Tibial artery (tissue), 4 donors: Measurements from ENCODE around the gene LPAR4.
"Not testable (repeated sequence)": the region's sequence is repeated elsewhere in the genome, so short reads cannot be mapped to it uniquely, and the experiment has no call there.

ENCODE experiments used
- DNase-seq, 2 donors: peaks; one replicate each; pipeline ENCODE4 v3.0.0-alpha.2; 2019
- H3K27ac ChIP-seq, 2 donors: fragments of 200-600 bp; sonication (generic) in 1 of 2; 1 replicate in 1 of 2; 2 replicates in 1 of 2; pipeline ENCODE4 v1.5.1; 2018 to 2019; ENCODE audit warnings: mild to moderate bottlenecking in 1 of 2
- H3K27me3 ChIP-seq, 2 donors: fragments of 200-600 bp; sonication (generic) in 1 of 2; one replicate each; pipeline versions ENCODE4 v1.5.1 to v1.6.0; 2016 to 2019
- H3K36me3 ChIP-seq, 3 donors: fragments of 200-600 bp; sonication (generic) in 2 of 3; one replicate each; pipeline ENCODE4 v1.5.1; 2016 to 2019; ENCODE audit warnings: mild to moderate bottlenecking in 2 of 3
- H3K4me1 ChIP-seq, 4 donors: fragments of 200-600 bp; sonication (generic) in 2 of 4; 1 replicate in 3 of 4; 2 replicates in 1 of 4; pipeline ENCODE4 v1.5.1; 2016 to 2019
- H3K4me3 ChIP-seq, 2 donors: fragments of 200-600 bp; sonication (generic) in 1 of 2; 1 replicate in 1 of 2; 2 replicates in 1 of 2; pipeline ENCODE4 v1.5.1; 2018 to 2019; ENCODE audit warnings: mild to moderate bottlenecking in 2 of 2
- H3K9me3 ChIP-seq, 3 donors: fragments of 200-600 bp; sonication (generic) in 1 of 3; one replicate each; pipeline ENCODE4 v1.5.1; 2016 to 2019
- CTCF ChIP-seq, 2 experiments: fragments of 200-600 bp in 1 of 2; fragments of 450-650 bp in 1 of 2; IDR thresholded peaks; one replicate each; pipeline ENCODE4 v1.5.1; 2017 to 2019; ENCODE audit warnings: antibody characterized with exemption in 2 of 2, mild to moderate bottlenecking in 1 of 2, moderate library complexity in 1 of 2
- intact Hi-C: fragments of 100-400 bp; cut with DNase I; formaldehyde crosslinking; loops from one replicate; pipeline ENCODE4 v1.15.0; 2023; ENCODE audit warnings: low total_unique reads

LPAR4 gene

DNA sequence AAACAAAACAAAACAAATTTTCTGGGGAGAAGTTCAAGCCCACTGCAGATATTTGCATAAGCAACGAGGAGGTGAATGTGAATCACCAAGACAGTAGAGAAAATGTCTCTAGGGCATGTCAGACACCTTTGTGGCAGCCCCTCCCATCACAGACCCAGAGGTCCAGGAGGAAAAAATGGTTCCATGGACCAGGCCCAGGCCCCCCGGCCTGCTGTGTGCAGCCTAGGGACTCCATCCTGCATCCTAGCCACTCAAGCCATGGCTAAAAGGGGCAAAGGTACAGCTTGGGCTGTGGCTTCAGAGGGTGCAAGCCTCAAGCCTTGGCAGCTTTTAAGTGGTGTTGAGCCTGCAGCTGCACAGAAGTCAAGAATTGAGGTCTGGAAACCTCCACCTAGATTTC, 54.0 kb downstream of the LPAR4 start:
- H3K4me1 ChIP-seq, result no peaks in the 10 kb centered on the region
- H3K4me3 ChIP-seq, result no peak overlapping the region
- TF ChIP-seq CTCF (IDR thresholded peaks at IDR 0.05), result no peak
- peaks cover 0 to 6% (median 0%) of the 10 kb centered on the region in 3 donors for H3K9me3 ChIP-seq
- no peak for DNase-seq
- intact Hi-C loops, result no loop called here
- H3K36me3 ChIP-seq, result no peaks in the 10 kb centered on the region
- no peaks in the 10 kb centered on the region for H3K27me3 ChIP-seq
- H3K27ac ChIP-seq, result no peak overlapping the region

DNA sequence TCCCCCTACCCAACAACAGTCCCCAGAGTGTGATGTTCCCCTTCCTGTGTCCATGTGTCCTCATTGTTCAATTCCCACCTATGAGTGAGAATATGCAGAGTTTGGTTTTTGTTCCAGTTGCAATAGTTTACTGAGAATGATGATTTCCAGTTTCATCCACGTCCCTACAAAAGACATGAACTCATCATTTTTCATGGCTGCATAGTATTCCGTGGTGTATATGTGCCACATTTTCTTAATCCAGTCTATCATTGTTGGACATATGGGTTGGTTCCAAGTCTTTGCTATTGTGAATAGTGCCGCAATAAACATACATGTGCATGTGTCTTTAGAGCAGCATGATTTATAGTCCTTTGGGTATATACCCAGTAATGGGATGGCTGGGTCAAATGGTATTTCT, 55.0 kb downstream of the LPAR4 start:
- H3K27me3 ChIP-seq, H3K27ac ChIP-seq, intact Hi-C loops, DNase-seq, H3K4me3 ChIP-seq, H3K36me3 ChIP-seq, H3K9me3 ChIP-seq, H3K4me1 ChIP-seq: not testable (repeated sequence)
